ENCODE data around the gene IAH1. TPM values are rescaled to one million over a fixed set of nuclear protein-coding genes. Genes with fewer than 3 reads are reported as not detected.

The IAH1 gene
- total RNA-seq, 1 experiment from 2014 or later: 39.3 TPM

- no TSS peak for BruUV-seq (replicated peaks)
- 0 out of 2 replicates have a peak, but pooled peaks cover 3% of the 10 kb centered on the region for H3K79me2 ChIP-seq (ENCODE audit: low read length)
- ChIA-PET POLR2A (ENCODE audit: unreplicated experiment) (no interaction called here), CTCF (no interaction called here)
- ATAC-seq: no peak
- TF ChIP-seq EZH2 (IDR thresholded peaks at IDR 0.05; ENCODE audit: low read length, unreplicated experiment) (no peak), CTCF (conservative IDR thresholded peaks at IDR 0.05; ENCODE audit: low read depth, low read length) (no peak), EZH2phosphoT487 (IDR thresholded peaks at IDR 0.05; ENCODE audit: borderline replicate concordance, low read length) (no peak)
- H3K9me3 ChIP-seq (ENCODE audit: low read length): no peaks in the 10 kb centered on the region
- no peak overlapping the region for H2AFZ ChIP-seq (ENCODE audit: low read length)
- H3K9ac ChIP-seq (ENCODE audit: low read length): no peak overlapping the region
- intact Hi-C loops (cut with micrococcal nuclease): no loop called here
- H3K4me1 ChIP-seq (ENCODE audit: insufficient read depth, low read length): no peaks in the 10 kb centered on the region
- peaks cover 10% of the 10 kb centered on the region; the same call in 1 of the 2 replicates for H3K36me3 ChIP-seq (ENCODE audit: low read depth, low read length)
- H4K20me1 ChIP-seq (ENCODE audit: low read length): no peaks in the 10 kb centered on the region
- DNase-seq: no peak
- H3K27me3 ChIP-seq (ENCODE audit: low read length): no peaks in the 10 kb centered on the region
- H3K27ac ChIP-seq (ENCODE audit: low read length): no peak overlapping the region
- H3K9me2 ChIP-seq (replicated peaks; ENCODE audit: low read length): no peaks in the 10 kb centered on the region
- H3F3A ChIP-seq (ENCODE audit: low read length, unreplicated experiment): no peaks in the 10 kb centered on the region
- no peak overlapping the region for H3K4me2 ChIP-seq (ENCODE audit: low read length)
- H3K4me3 ChIP-seq (ENCODE audit: low read length): no peak overlapping the region
Observed at GRCh38 chr2:9535177-9535576, 60.8 kb downstream of the IAH1 start.

DNA sequence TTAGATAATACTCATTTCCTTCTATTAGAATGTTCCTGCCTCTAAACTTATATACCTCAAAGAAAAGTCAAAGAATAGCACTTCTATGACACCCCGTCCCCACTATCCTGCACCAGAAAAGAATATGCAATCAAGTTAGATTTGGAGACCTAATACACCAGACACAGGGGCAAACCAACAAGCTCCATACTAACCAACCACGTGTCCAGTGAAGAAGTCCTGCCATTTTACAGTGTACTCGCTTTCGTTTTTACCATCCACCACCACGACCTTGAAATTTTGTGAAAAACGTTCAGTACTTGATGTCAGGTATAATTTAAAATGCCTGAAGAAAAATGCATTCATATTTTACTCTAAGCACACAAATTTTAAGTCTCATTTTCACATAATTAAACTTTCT, 62.2 kb downstream of the IAH1 start:
- ATAC-seq (no peak), DNase-seq (no peak)
- Histone ChIP-seq H4K20me1 (ENCODE audit: low read length) (no peaks in the 10 kb centered on the region; the same call in 1 of the 2 replicates), H3K79me2 (ENCODE audit: low read length) (peaks cover 9% of the 10 kb centered on the region; the same call in 1 of the 2 replicates), H3K9me3 (ENCODE audit: low read length) (no peaks in the 10 kb centered on the region), H3K9ac (ENCODE audit: low read length) (no peak overlapping the region), H3K9me2 (replicated peaks; ENCODE audit: low read length) (no peaks in the 10 kb centered on the region), H3K4me2 (ENCODE audit: low read length) (no peak overlapping the region), H3F3A (ENCODE audit: low read length, unreplicated experiment) (no peaks in the 10 kb centered on the region), H3K4me1 (ENCODE audit: insufficient read depth, low read length) (no peaks in the 10 kb centered on the region), H3K27me3 (ENCODE audit: low read length) (no peaks in the 10 kb centered on the region), H3K27ac (ENCODE audit: low read length) (no peak overlapping the region), H2AFZ (ENCODE audit: low read length) (no peak overlapping the region), H3K4me3 (ENCODE audit: low read length) (no peak overlapping the region), H3K36me3 (ENCODE audit: low read depth, low read length) (peaks cover 10% of the 10 kb centered on the region; the same call in 1 of the 2 replicates)
- BruUV-seq (replicated peaks): no TSS peak
- TF ChIP-seq EZH2 (IDR thresholded peaks at IDR 0.05; ENCODE audit: low read length, unreplicated experiment) (no peak), EZH2phosphoT487 (IDR thresholded peaks at IDR 0.05; ENCODE audit: borderline replicate concordance, low read length) (no peak)
- ChIA-PET CTCF (no interaction called here), POLR2A (ENCODE audit: unreplicated experiment) (interaction anchor here (0.7 kb wide), 1 partner anchor 22 kb away, joined by 6 read pairs; no protein-coding TSS in a partner anchor)
- intact Hi-C loops (cut with micrococcal nuclease): no loop called here

GRCh38 chr2:9538000-9538507, 63.7 kb downstream of the IAH1 start:
- ATAC-seq: no peak

More at GRCh38 chr2:9538000-9538507, 63.7 kb downstream of the IAH1 start:
- Histone ChIP-seq H3K4me2 (ENCODE audit: low read length) (no peak overlapping the region), H4K20me1 (ENCODE audit: low read length) (no peaks in the 10 kb centered on the region; the same call in 1 of the 2 replicates), H3K79me2 (ENCODE audit: low read length) (peaks cover 22% of the 10 kb centered on the region), H3K27ac (ENCODE audit: low read length) (peak overlapping the region; percentile 7; the same call in 1 of the 2 replicates), H3K9me2 (replicated peaks; ENCODE audit: low read length) (no peaks in the 10 kb centered on the region), H3K9ac (ENCODE audit: low read length) (no peak overlapping the region), H3K4me3 (ENCODE audit: low read length) (no peak overlapping the region), H3K4me1 (ENCODE audit: insufficient read depth, low read length) (no peaks in the 10 kb centered on the region), H2AFZ (ENCODE audit: low read length) (no peak overlapping the region), H3K27me3 (ENCODE audit: low read length) (no peaks in the 10 kb centered on the region), H3F3A (ENCODE audit: low read length, unreplicated experiment) (no peaks in the 10 kb centered on the region), H3K36me3 (ENCODE audit: low read depth, low read length) (peaks cover 4% of the 10 kb centered on the region; the same call in 1 of the 2 replicates), H3K9me3 (ENCODE audit: low read length) (no peaks in the 10 kb centered on the region)
- POLR2A ChIA-PET (ENCODE audit: unreplicated experiment): no interaction called here
- CTCF ChIA-PET: no interaction called here
- DNase-seq: peak; percentile 10
- no TSS peak for BruUV-seq (replicated peaks)
- no peak for TF ChIP-seq EZH2phosphoT487 (IDR thresholded peaks at IDR 0.05; ENCODE audit: borderline replicate concordance, low read length)
- no peak for TF ChIP-seq EZH2 (IDR thresholded peaks at IDR 0.05; ENCODE audit: low read length, unreplicated experiment)
- no peak for TF ChIP-seq CTCF (conservative IDR thresholded peaks at IDR 0.05; ENCODE audit: low read depth, low read length)
- intact Hi-C loops (cut with micrococcal nuclease): no loop called here

Other genes with a start within 250 kb of the IAH1 start
- gene ITGB1BP1, start 51.0 kb upstream of the IAH1 start, total RNA-seq (2014; rRNA removed): 77.6 and 78.5 TPM in 2 replicates
- gene CPSF3, start 50.9 kb upstream of the IAH1 start, total RNA-seq (2014; rRNA removed): 42.6 and 60.1 TPM in 2 replicates
- gene ADAM17, start 81.3 kb downstream of the IAH1 start, total RNA-seq (2014; rRNA removed): 23.0 and 34.3 TPM in 2 replicates
- gene YWHAQ, start 156.4 kb downstream of the IAH1 start, total RNA-seq (2014; rRNA removed): 354 and 377 TPM in 2 replicates